Mesenchymal stem cell (in vitro differentiated cells and primary cell): ENCODE data around the gene GOLGA6A. TPM values are rescaled to one million over a fixed set of nuclear protein-coding genes. Genes with fewer than 3 reads are reported as not detected.
A peak's percentile ranks its signal among the peaks of the same experiment; 100 is the strongest.

Experiments
- DNase-seq: peaks from one replicate; pipeline ENCODE4 v3.0.0-alpha.2; 2013
- H2AFZ ChIP-seq: one replicate; pipeline ENCODE4 v1.6.1; 2013; ENCODE audit warnings: low read depth, mild to moderate bottlenecking, control low read depth, inconsistent platforms, low read length, moderate library complexity
- H2AK5ac ChIP-seq: 2 replicates; pipeline ENCODE4 v1.6.1; 2013; ENCODE audit warnings: low read length, moderate library complexity, mild to moderate bottlenecking, inconsistent platforms; ENCODE audit not compliant: severe bottlenecking
- H2BK120ac ChIP-seq: one replicate; pipeline ENCODE4 v1.6.1; 2013; ENCODE audit warnings: low read depth, mild to moderate bottlenecking, inconsistent platforms, low read length, moderate library complexity
- H2BK12ac ChIP-seq, 2 experiments: one replicate each; pipeline ENCODE4 v1.6.1; 2013; ENCODE audit warnings: inconsistent platforms in 2 of 2, low read length in 2 of 2, mild to moderate bottlenecking in 2 of 2, moderate library complexity in 2 of 2, control low read depth in 1 of 2
- H2BK15ac ChIP-seq: one replicate; pipeline ENCODE4 v1.6.1; 2013; ENCODE audit warnings: mild to moderate bottlenecking, low read depth, inconsistent platforms; ENCODE audit not compliant: poor library complexity, severe bottlenecking
- H2BK5ac ChIP-seq: 2 replicates; pipeline ENCODE4 v1.6.1; 2013; ENCODE audit warnings: low read depth, mild to moderate bottlenecking, low read length, control low read depth, inconsistent platforms; ENCODE audit not compliant: poor library complexity, severe bottlenecking
- H3K14ac ChIP-seq, 2 experiments: one replicate each; pipeline ENCODE4 v1.6.1; 2013; ENCODE audit warnings: inconsistent platforms in 2 of 2, low read length in 2 of 2, control low read depth in 1 of 2, mild to moderate bottlenecking in 1 of 2, moderate library complexity in 1 of 2
- H3K18ac ChIP-seq, 2 experiments: one replicate each; pipeline ENCODE4 v1.6.1; 2013; ENCODE audit warnings: inconsistent platforms in 2 of 2, low read length in 2 of 2, control low read depth in 1 of 2, low read depth in 1 of 2, mild to moderate bottlenecking in 1 of 2
- H3K23ac ChIP-seq, 2 experiments: one replicate each; pipeline ENCODE4 v1.6.1; 2013; ENCODE audit warnings: inconsistent platforms in 2 of 2, low read length in 2 of 2, mild to moderate bottlenecking in 2 of 2, moderate library complexity in 2 of 2, control low read depth in 1 of 2
- H3K27ac ChIP-seq: 2 replicates; pipeline ENCODE4 v1.5.1; 2013; ENCODE audit warnings: mild to moderate bottlenecking, moderate library complexity, low read length, control low read depth, inconsistent platforms; ENCODE audit not compliant: poor library complexity, severe bottlenecking
- H3K27me3 ChIP-seq, 2 experiments: 2 replicates each; pipeline versions ENCODE4 v1.6.1 to v1.7.0; 2013; ENCODE audit warnings: low read length in 2 of 2, mild to moderate bottlenecking in 2 of 2, moderate library complexity in 2 of 2, control low read depth in 1 of 2, inconsistent platforms in 1 of 2; ENCODE audit not compliant: control insufficient read depth in 1 of 2, insufficient read depth in 1 of 2
- H3K36me3 ChIP-seq, 2 experiments: 2 replicates each; pipeline versions ENCODE4 v1.6.1 to v1.7.0; 2013; ENCODE audit warnings: low read length in 2 of 2, control low read depth in 1 of 2, inconsistent platforms in 1 of 2, low read depth in 1 of 2, mild to moderate bottlenecking in 1 of 2; ENCODE audit not compliant: insufficient read depth in 2 of 2, control insufficient read depth in 1 of 2
- H3K4ac ChIP-seq, 2 experiments: one replicate each; pipeline ENCODE4 v1.6.1; 2013; ENCODE audit warnings: inconsistent platforms in 2 of 2, low read length in 2 of 2, mild to moderate bottlenecking in 2 of 2, moderate library complexity in 2 of 2, control low read depth in 1 of 2, low read depth in 1 of 2
- H3K4me1 ChIP-seq: 2 replicates; pipeline ENCODE4 v1.6.1; 2013; ENCODE audit warnings: low read depth, low read length, control low read depth; ENCODE audit not compliant: control insufficient read depth, insufficient read depth
- H3K4me2 ChIP-seq: 2 replicates; pipeline ENCODE4 v1.6.1; 2013; ENCODE audit warnings: low read length, mild to moderate bottlenecking, inconsistent platforms; ENCODE audit not compliant: poor library complexity, severe bottlenecking
- H3K4me3 ChIP-seq, 2 experiments: 2 replicates each; pipeline versions ENCODE4 v1.5.1 to v1.7.0; 2013; ENCODE audit warnings: low read length in 2 of 2, mild to moderate bottlenecking in 2 of 2, control low read depth in 1 of 2, low read depth in 1 of 2; ENCODE audit not compliant: insufficient read depth in 1 of 2
- H3K79me1 ChIP-seq: replicated peaks from 2 replicates; pipeline ENCODE4 v1.6.1; 2013; ENCODE audit warnings: mild to moderate bottlenecking, control low read depth, low read length, inconsistent platforms; ENCODE audit not compliant: poor library complexity, severe bottlenecking
- H3K9ac ChIP-seq: 2 replicates; pipeline ENCODE4 v1.7.0; 2013; ENCODE audit warnings: mild to moderate bottlenecking, low read length, moderate library complexity
- H3K9me3 ChIP-seq: 2 replicates; pipeline ENCODE4 v1.7.0; 2013; ENCODE audit warnings: mild to moderate bottlenecking, low read length; ENCODE audit not compliant: control insufficient read depth
- H4K8ac ChIP-seq: one replicate; pipeline ENCODE4 v1.6.1; 2013; ENCODE audit warnings: inconsistent platforms, mild to moderate bottlenecking, low read length, moderate library complexity
- H4K91ac ChIP-seq: one replicate; pipeline ENCODE4 v1.6.1; 2013; ENCODE audit warnings: mild to moderate bottlenecking, low read length, inconsistent platforms
- WGBS: methylation state at CpG from one replicate; pipeline ENCODE4 v1.1.7; 2013; ENCODE audit warnings: mixed read lengths; 5-methylcytosine and 5-hydroxymethylcytosine counted together
- small RNA-seq: library from polyadenylated mRNA; stranded (forward); fragments of <200 nt; extraction: miRNeasy Mini kit (QIAGEN cat#:217004); gene quantifications from one replicate; pipeline ENCODE3, GENCODE V24; 2013; ENCODE audit warnings: low read depth

GOLGA6A gene

GRCh38 chr15:74024687-74025086, 57.7 kb downstream of the GOLGA6A start:
- DNase-seq, result no peak
- no peaks in the 10 kb centered on the region for H3K9me3 ChIP-seq
- no peak overlapping the region for H3K27ac ChIP-seq
- H3K4ac ChIP-seq, result no peak overlapping the region
- 65% methylated on average over 2 of the region's 2 CpGs for WGBS
- H2AK5ac ChIP-seq, result no peak overlapping the region
- no peak overlapping the region for H3K18ac ChIP-seq
- H2BK12ac ChIP-seq, result no peak overlapping the region
- H2BK15ac ChIP-seq, result no peak overlapping the region
- H3K23ac ChIP-seq, result no peak overlapping the region
- peaks cover 47 to 87% of the 10 kb centered on the region in 2 experiments for H3K36me3 ChIP-seq
- H2BK120ac ChIP-seq, result no peak overlapping the region
- H4K91ac ChIP-seq, result no peak overlapping the region
- no peak overlapping the region for H3K4me2 ChIP-seq
- H3K9ac ChIP-seq, result no peak overlapping the region
- H3K79me1 ChIP-seq, result peaks cover 35% of the 10 kb centered on the region
- H3K27me3 ChIP-seq, result no peaks in the 10 kb centered on the region
- H4K8ac ChIP-seq, result peak overlapping the region; percentile 46
- H2AFZ ChIP-seq, result no peak overlapping the region
- no peak overlapping the region for H2BK5ac ChIP-seq
- H3K14ac ChIP-seq, result no peak overlapping the region
- peaks cover 17% of the 10 kb centered on the region for H3K4me1 ChIP-seq
- H3K4me3 ChIP-seq, result no peak overlapping the region

- WGBS, result 98% methylated on average over 66 of the region's 66 CpGs
- Histone ChIP-seq H3K9ac (no peak overlapping the region), H3K9me3 (no peaks in the 10 kb centered on the region)
These were observed 59.5 kb downstream of the GOLGA6A start for GRCh38 chr15:74022706-74023470.

More at GRCh38 chr15:74022706-74023470, 59.5 kb downstream of the GOLGA6A start:
- Histone ChIP-seq H4K8ac (peak overlapping the region; percentile 7), H3K27ac (no peak overlapping the region), H2BK15ac (no peak overlapping the region), H3K4ac (no peak overlapping the region), H3K14ac (no peak overlapping the region), H4K91ac (peak overlapping the region; percentile 79), H2BK120ac (no peak overlapping the region), H3K4me3 (no peak overlapping the region), H3K79me1 (peaks cover 34% of the 10 kb centered on the region), H3K18ac (no peak overlapping the region), H2BK5ac (no peak overlapping the region), H3K36me3 (peaks cover 52 to 80% of the 10 kb centered on the region in 2 experiments), H2AK5ac (no peak overlapping the region), H2AFZ (no peak overlapping the region), H3K4me1 (peaks cover 17% of the 10 kb centered on the region), H3K27me3 (no peaks in the 10 kb centered on the region), H2BK12ac (no peak overlapping the region), H3K23ac (no peak overlapping the region), H3K4me2 (no peak overlapping the region)
- DNase-seq, result no peak

Small RNA genes within 50 kb of the gene (small RNA-seq; reads per million reads assigned to genes)
- gene RN7SL429P, result not detected
